DND-41 (cell line): ENCODE measurements around the gene BRD7.
A peak's percentile ranks its signal among the peaks of the same experiment; 100 is the strongest.

Source experiments
- ATAC-seq: fragments of 200-7000 bp; cut with Tn5 transposase; 3 replicates; pipeline ENCODE4 v1.9.1; 2021; ENCODE audit warnings: low read depth; ENCODE audit not compliant: insufficient read depth
- DNase-seq: peaks from one replicate; pipeline ENCODE4 v3.0.0-alpha.2; 2020
- H2AFZ ChIP-seq: 2 replicates; pipeline ENCODE4 v1.6.0; 2012; ENCODE audit warnings: low read depth, low read length
- H3K27ac ChIP-seq: 2 replicates; pipeline ENCODE4 v1.5.1; 2012; ENCODE audit warnings: low read length, inconsistent platforms
- H3K27me3 ChIP-seq: fragments of 200-600 bp; sonication (generic); 2 replicates; pipeline ENCODE4 v1.6.0; 2012; ENCODE audit warnings: low read length, mild to moderate bottlenecking, inconsistent platforms; ENCODE audit not compliant: insufficient read depth, poor library complexity
- H3K36me3 ChIP-seq: 2 replicates; pipeline ENCODE4 v1.5.1; 2012; ENCODE audit warnings: low read length, inconsistent platforms; ENCODE audit not compliant: insufficient read depth
- H3K4me1 ChIP-seq: 2 replicates; pipeline ENCODE4 v1.5.1; 2012; ENCODE audit warnings: mild to moderate bottlenecking, low read length; ENCODE audit not compliant: insufficient read depth
- H3K4me2 ChIP-seq: 2 replicates; pipeline ENCODE4 v1.6.0; 2012; ENCODE audit warnings: mild to moderate bottlenecking, moderate library complexity, low read length, inconsistent platforms; ENCODE audit not compliant: insufficient read depth
- H3K4me3 ChIP-seq, 2 experiments: fragments of 200-600 bp in 1 of 2; shearing (Covaris generic) in 1 of 2; 2 replicates each; pipeline ENCODE4 v1.5.1; 2012 to 2016; ENCODE audit warnings: inconsistent platforms in 2 of 2, low read length in 2 of 2, mild to moderate bottlenecking in 2 of 2, low read depth in 1 of 2, moderate library complexity in 1 of 2
- H3K79me2 ChIP-seq: 2 replicates; pipeline ENCODE4 v1.6.0; 2012; ENCODE audit warnings: low read length, inconsistent platforms; ENCODE audit not compliant: insufficient read depth
- H3K9ac ChIP-seq: 2 replicates; pipeline ENCODE4 v1.6.0; 2012; ENCODE audit warnings: low read depth, mild to moderate bottlenecking, inconsistent platforms, low read length, moderate library complexity
- H3K9me3 ChIP-seq: 2 replicates; pipeline ENCODE4 v1.5.1; 2012; ENCODE audit warnings: low read length, moderate library complexity, mild to moderate bottlenecking, inconsistent platforms; ENCODE audit not compliant: insufficient read depth, severe bottlenecking
- H4K20me1 ChIP-seq: 2 replicates; pipeline ENCODE4 v1.6.0; 2012; ENCODE audit warnings: low read length; ENCODE audit not compliant: insufficient read depth
- EZH2 ChIP-seq: IDR thresholded peaks from 3 replicates; pipeline ENCODE4 v1.6.1; 2012; ENCODE audit warnings: borderline replicate concordance, low read depth, mild to moderate bottlenecking, moderate library complexity, low read length, inconsistent platforms; ENCODE audit not compliant: severe bottlenecking
- TF ChIP-seq, protein P1 (sequence below): IDR thresholded peaks from 2 replicates; pipeline ENCODE4 v1.5.1; 2012; ENCODE audit warnings: borderline replicate concordance, low read length, moderate library complexity, mild to moderate bottlenecking; ENCODE audit not compliant: poor library complexity, severe bottlenecking; ENCODE audit errors: extremely low read depth

The BRD7 gene

DNA sequence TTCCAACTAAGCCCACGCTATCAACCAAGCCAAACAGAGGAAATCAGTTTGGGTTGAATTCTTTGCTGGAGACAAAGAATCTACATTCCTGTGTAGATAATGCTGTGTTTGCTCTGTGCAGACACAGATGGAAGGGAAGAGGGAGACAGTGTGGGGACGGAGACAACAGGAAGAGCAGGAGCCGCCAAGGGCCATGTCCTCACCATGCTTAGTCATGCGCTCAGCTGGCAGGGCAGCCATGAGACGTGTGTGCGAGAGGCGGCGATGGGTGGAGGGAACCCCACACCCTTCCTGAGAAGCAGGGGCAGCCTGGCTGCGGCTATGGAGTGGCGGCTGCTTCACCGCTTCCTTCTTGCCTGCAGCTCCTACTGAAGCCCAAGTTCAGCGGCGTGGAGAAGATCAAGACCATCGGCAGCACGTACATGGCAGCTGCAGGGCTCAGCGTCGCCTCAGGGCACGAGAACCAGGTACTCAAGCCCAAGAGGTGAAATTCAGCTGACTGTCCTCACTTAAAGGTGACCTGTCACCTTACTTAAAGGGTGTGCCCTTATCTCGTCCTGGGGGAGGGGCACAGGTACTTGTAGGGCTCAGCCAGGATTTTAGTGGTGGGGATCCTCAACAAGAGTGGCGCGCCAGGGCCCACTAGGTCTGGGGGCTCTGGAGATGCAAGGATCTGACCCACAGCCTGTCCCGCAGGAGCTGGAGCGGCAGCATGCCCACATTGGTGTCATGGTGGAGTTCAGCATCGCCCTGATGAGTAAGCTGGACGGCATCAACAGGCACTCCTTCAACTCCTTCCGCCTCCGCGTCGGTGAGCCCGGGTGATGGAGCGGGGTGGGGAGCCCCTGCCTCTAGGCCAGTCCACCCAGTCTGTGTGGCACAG is 55.0 kb downstream of the BRD7 start:
- Histone ChIP-seq H3K4me3 (no peak overlapping the region), H4K20me1 (peaks cover 7% of the 10 kb centered on the region; the same call in 1 of the 2 replicates), H3K4me1 (no peaks in the 10 kb centered on the region), H3K9ac (no peak overlapping the region), H3K4me2 (no peak overlapping the region), H3K79me2 (no peaks in the 10 kb centered on the region), H3K9me3 (no peaks in the 10 kb centered on the region), H3K36me3 (peaks cover 69% of the 10 kb centered on the region), H2AFZ (no peak overlapping the region), H3K27me3 (no peaks in the 10 kb centered on the region), H3K27ac (no peak overlapping the region)
- ATAC-seq (no peak), DNase-seq (no peak)
- no peak for TF ChIP-seq EZH2
- TF ChIP-seq, protein P1, sequence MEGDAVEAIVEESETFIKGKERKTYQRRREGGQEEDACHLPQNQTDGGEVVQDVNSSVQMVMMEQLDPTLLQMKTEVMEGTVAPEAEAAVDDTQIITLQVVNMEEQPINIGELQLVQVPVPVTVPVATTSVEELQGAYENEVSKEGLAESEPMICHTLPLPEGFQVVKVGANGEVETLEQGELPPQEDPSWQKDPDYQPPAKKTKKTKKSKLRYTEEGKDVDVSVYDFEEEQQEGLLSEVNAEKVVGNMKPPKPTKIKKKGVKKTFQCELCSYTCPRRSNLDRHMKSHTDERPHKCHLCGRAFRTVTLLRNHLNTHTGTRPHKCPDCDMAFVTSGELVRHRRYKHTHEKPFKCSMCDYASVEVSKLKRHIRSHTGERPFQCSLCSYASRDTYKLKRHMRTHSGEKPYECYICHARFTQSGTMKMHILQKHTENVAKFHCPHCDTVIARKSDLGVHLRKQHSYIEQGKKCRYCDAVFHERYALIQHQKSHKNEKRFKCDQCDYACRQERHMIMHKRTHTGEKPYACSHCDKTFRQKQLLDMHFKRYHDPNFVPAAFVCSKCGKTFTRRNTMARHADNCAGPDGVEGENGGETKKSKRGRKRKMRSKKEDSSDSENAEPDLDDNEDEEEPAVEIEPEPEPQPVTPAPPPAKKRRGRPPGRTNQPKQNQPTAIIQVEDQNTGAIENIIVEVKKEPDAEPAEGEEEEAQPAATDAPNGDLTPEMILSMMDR = no peak

DNA sequence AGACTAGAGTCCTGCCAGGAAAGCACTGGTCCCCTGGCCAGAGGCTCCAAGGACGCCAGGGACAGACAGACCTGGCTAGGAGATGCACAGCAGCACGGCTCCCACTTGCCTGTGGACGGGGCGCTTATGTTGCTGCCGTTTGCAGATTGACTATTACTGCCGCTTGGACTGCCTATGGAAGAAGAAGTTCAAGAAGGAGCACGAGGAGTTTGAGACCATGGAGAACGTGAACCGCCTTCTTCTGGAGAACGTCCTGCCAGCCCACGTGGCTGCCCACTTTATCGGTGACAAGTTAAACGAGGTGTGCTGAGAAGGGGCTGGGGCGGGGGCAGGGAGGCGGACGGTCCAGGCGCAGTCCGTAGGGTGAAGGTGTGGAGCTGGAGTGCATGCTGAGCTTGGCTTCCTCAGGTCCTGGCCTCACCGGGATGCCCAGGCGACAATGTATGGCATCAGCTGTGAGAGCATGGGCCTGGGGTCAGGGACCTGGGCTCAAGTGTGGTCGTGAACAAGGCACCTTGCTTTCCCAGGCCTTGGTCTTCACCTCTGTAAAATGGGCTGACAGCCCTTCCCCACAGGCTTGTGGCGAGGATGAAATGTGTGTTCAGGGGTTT is 56.8 kb downstream of the BRD7 start:
- Histone ChIP-seq H3K9ac (no peak overlapping the region), H3K27ac (no peak overlapping the region), H4K20me1 (peaks cover 7% of the 10 kb centered on the region; the same call in 1 of the 2 replicates), H3K27me3 (no peaks in the 10 kb centered on the region), H3K79me2 (no peaks in the 10 kb centered on the region), H3K4me1 (no peaks in the 10 kb centered on the region), H3K4me2 (no peak overlapping the region), H2AFZ (no peak overlapping the region), H3K36me3 (peaks cover 51% of the 10 kb centered on the region), H3K9me3 (no peaks in the 10 kb centered on the region), H3K4me3 (no peak overlapping the region)
- ATAC-seq = 0 out of 3 replicates have a peak, but pooled peaks have one; percentile 7
- TF ChIP-seq, protein P1 = no peak
- TF ChIP-seq EZH2 = no peak
- DNase-seq = no peak

DNA sequence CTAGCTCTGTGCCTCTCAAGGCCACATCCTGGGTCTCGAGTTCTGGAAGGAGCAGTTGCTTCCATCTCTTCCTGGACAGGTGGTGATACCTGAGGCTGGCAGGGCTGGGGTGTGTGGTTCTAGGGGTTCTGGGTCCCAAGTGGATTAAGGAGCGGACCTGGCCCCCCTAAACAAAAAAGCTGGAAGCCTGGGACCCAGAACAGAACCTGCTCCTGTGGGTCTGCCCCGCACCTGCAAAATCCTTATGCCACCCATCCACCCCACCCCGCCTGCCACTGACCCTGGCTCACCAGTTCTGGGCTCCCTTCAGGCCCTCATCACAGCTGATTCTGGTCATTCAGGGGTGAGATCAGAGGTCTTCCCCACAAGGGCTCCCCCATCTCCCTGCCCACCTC is 57.7 kb downstream of the BRD7 start:
- Histone ChIP-seq H3K4me3 (no peak overlapping the region), H3K4me2 (no peak overlapping the region), H2AFZ (no peak overlapping the region), H4K20me1 (peaks cover 7% of the 10 kb centered on the region; the same call in 1 of the 2 replicates), H3K27ac (no peak overlapping the region), H3K4me1 (no peaks in the 10 kb centered on the region), H3K36me3 (peaks cover 42% of the 10 kb centered on the region), H3K79me2 (no peaks in the 10 kb centered on the region), H3K9ac (no peak overlapping the region), H3K9me3 (no peaks in the 10 kb centered on the region), H3K27me3 (no peaks in the 10 kb centered on the region)
- no peak for DNase-seq
- peak; percentile 12; the same call in 1 of the 3 replicates for ATAC-seq
- TF ChIP-seq, protein P1 = no peak
- no peak for TF ChIP-seq EZH2
